HG02623 (cell line): ENCODE data around the gene KLK1.
"Not testable (repeated sequence)": the region's sequence is repeated elsewhere in the genome, so short reads cannot be mapped to it uniquely, and the experiment has no call there.

Experiments used
- ATAC-seq: cut with Tn5 transposase; IDR thresholded peaks from one replicate; pipeline ENCODE4 v1.9.1; 2021; ENCODE audit warnings: moderate library complexity; ENCODE audit not compliant: unreplicated experiment

KLK1 gene

GRCh38 chr19:50794074-50794875, 29.3 kb downstream of the KLK1 start:
- no peak for ATAC-seq

- no peak for ATAC-seq
Observed at GRCh38 chr19:50793558-50794065, 30.0 kb downstream of the KLK1 start.

- ATAC-seq: no peak
Observed at GRCh38 chr19:50792272-50793250, 31.0 kb downstream of the KLK1 start.

- ATAC-seq: no peak
Observed at GRCh38 chr19:50791594-50792271, 31.9 kb downstream of the KLK1 start.

GRCh38 chr19:50790922-50791467, 32.6 kb downstream of the KLK1 start:
- no peak for ATAC-seq

GRCh38 chr19:50790396-50790795, 33.2 kb downstream of the KLK1 start, which contains the start of gene ACP4:
Gene ACP4 (plus strand): TSS chr19:50790415. CDS start chr19:50790415, 0 bp downstream.
- no peak for ATAC-seq

- ATAC-seq: no peak
Observed at GRCh38 chr19:50785329-50785728, 38.3 kb downstream of the KLK1 start.

GRCh38 chr19:50784710-50785109, 38.9 kb downstream of the KLK1 start:
- ATAC-seq: no peak

- ATAC-seq: not testable (repeated sequence)
Observed at GRCh38 chr19:50783848-50784152, 39.8 kb downstream of the KLK1 start.

- no peak for ATAC-seq
Observed at GRCh38 chr19:50780753-50781435, 42.7 kb downstream of the KLK1 start.

- ATAC-seq: no peak
Observed at GRCh38 chr19:50779504-50780457, 43.8 kb downstream of the KLK1 start.

GRCh38 chr19:50778906-50779430, 44.6 kb downstream of the KLK1 start:
- ATAC-seq: no peak

GRCh38 chr19:50777830-50778303, 45.7 kb downstream of the KLK1 start:
- no peak for ATAC-seq

- ATAC-seq: no peak
Observed at GRCh38 chr19:50777261-50777660, 46.3 kb downstream of the KLK1 start.

- no peak for ATAC-seq
Observed at GRCh38 chr19:50776131-50776530, 47.5 kb downstream of the KLK1 start.

- not testable (repeated sequence) for ATAC-seq
Observed at GRCh38 chr19:50773454-50773853, 50.1 kb downstream of the KLK1 start.

GRCh38 chr19:50772912-50773311, 50.7 kb downstream of the KLK1 start:
- ATAC-seq: not testable (repeated sequence)

- no peak for ATAC-seq
Observed at GRCh38 chr19:50772476-50772875, 51.1 kb downstream of the KLK1 start.

- ATAC-seq: no peak
Observed at GRCh38 chr19:50770888-50771287, 52.7 kb downstream of the KLK1 start.
